Smooth muscle cell of the umbilical artery (primary cell): ENCODE data around the gene RPRD1A. TPM values are rescaled to one million over a fixed set of nuclear protein-coding genes. Genes with fewer than 3 reads are reported as not detected.

Experiments
- total RNA-seq: library from RNA; depleted of rRNA; stranded (reverse); fragments of >200 nt; gene quantifications from 2 replicates; pipeline ENCODE4 v1.2.3, GENCODE V29; 2014

Gene RPRD1A, protein sequence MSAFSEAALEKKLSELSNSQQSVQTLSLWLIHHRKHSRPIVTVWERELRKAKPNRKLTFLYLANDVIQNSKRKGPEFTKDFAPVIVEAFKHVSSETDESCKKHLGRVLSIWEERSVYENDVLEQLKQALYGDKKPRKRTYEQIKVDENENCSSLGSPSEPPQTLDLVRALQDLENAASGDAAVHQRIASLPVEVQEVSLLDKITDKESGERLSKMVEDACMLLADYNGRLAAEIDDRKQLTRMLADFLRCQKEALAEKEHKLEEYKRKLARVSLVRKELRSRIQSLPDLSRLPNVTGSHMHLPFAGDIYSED
- 55.2 and 93.5 TPM in 2 replicates for total RNA-seq

DNA sequence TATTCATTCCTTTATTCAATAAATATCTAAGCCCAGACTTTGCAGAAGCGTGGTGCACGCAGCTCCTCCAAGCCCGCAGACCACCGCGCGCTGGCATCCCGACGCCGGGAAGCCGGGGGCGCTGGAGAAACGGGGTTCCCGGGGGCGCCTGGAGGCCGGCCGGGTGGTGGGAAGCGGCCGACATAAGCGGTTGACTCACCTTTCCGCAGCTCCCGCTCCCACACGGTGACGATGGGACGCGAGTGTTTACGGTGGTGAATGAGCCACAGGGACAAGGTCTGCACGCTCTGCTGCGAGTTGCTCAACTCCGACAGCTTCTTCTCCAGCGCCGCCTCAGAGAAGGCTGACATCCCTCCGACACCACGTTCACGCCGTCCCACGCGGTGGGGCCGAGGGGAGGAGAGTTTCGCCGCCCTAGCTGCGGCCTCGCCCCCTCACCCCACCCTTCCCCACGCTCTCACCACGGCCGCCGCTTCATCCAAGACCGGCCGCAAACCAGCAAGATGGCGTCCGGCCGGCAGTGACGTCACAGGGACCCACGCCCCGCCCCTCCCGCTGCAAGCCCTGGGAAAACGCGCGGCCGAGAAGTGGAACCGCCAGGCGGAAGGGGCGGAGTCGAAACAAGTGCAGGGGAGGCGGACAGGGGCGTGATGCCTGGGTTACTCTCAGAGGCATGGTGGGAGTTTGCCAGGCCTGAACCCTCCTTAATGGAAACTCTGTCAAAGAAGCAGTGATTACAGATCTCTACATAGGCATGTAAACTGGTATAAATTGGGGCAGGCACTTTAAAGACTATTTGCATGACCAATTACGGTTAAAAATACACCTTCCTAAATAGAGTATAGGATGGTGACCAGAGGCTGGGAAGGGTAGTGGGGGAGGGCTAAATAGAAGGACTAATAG is at the start of gene RPRD1A:
Gene RPRD1A, minus strand, starts transcription at position 505 of the 903 bp plus-strand sequence. Its CDS starts 155 bp downstream, at position 350.

DNA sequence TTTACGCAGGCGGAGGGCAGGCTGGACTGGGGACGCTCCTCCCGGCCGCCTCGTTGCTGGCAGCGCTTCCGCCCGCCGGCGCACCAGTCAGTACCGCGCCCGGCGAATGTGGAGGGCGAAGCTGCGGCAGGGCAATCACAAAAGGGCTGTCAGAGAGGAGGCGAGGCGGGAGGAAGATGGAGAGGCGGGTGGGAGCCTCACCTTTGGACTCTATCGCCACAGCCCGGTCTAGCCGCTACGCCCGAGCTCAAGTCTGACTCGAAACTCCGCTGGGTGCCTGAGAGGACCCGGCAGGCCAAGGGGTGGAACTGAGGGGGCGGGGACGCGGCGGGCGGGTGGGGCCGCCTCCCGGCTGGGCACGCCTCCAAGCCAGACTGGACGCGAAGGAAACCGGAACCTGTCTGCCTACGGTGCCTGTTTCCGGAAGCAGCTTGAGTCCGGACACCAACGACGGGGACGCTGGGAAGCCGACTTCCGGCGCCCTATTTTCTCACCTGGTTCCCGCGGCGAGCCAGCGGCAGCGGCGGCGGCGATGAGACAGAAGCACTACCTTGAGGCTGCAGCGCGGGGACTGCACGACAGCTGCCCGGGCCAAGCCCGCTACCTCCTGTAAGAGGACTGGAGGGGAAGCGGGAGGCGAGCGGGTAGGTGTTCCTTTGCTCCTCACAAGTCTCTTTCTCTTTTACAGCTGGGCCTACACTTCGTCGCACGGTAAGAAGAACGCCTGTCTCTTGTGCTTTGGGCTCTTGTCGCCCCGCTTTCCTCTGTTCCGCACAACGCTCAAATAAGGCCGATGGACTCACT is 95.0 kb downstream of the RPRD1A start, which contains the start of gene RMP24:
Gene RMP24, plus strand, starts transcription at position 483 of the 804 bp plus-strand sequence.

Other genes starting within 250 kb of the RPRD1A start
- 163 and 191 TPM in 2 replicates for gene SLC39A6, start 61.8 kb upstream of the RPRD1A start, total RNA-seq
- gene ELP2, start 62.3 kb upstream of the RPRD1A start, total RNA-seq, result 107 and 116 TPM in 2 replicates
- gene MOCOS, start 119.9 kb upstream of the RPRD1A start, total RNA-seq, result 11.3 and 23.3 TPM in 2 replicates
- gene FHOD3, start 230.2 kb upstream of the RPRD1A start, total RNA-seq, result 77.6 and 85.5 TPM in 2 replicates